Measurements from ENCODE around the gene SENP6.

Gene SENP6

DNA sequence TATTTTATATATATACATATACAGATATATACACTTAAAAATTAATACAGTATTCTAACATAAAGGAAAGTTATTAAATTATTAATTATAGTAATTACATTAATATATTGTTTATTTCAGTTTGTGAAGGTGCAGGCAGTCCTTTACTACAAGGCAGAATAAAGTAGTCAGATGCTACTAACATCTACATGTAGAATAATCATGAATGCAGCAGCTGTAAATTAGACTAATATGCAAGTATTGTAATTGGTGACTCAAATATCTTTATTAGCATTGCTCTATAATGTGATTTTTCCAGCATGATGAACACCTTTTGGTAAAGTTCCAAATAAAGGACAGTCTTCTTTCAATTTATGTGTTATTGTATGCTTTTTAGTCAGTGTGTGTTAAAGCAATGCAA lies 164.7 kb downstream of the SENP6 start:
- no peak for TF ChIP-seq POLR2AphosphoS5 (IDR thresholded peaks at IDR 0.05; ENCODE audit: borderline replicate concordance, low read depth, low read length)
- no peak for TF ChIP-seq EZH2 (IDR thresholded peaks at IDR 0.05)
- no peak for TF ChIP-seq FOXP2 (optimal IDR thresholded peaks at IDR 0.05; ENCODE audit: control extremely low read depth, extremely low read length, insufficient read depth)
- DNase-seq (ENCODE audit: low read depth, low spot score) = no peak

More for the DNA sequence above, 164.7 kb downstream of the SENP6 start:
- no peaks in the 10 kb centered on the region for H3K36me3 ChIP-seq (ENCODE audit: insufficient read depth, low read length)
- no peaks in the 10 kb centered on the region for H3K9me3 ChIP-seq (ENCODE audit: low read depth, low read length)
- no peak overlapping the region for H3K4me3 ChIP-seq
- H3K27ac ChIP-seq = no peak overlapping the region
- no peak overlapping the region for H3K9ac ChIP-seq (ENCODE audit: insufficient read length)
